ENCODE data around the gene UBR7. TPM values are rescaled to one million over a fixed set of nuclear protein-coding genes. Genes with fewer than 3 reads are reported as not detected.
"Not testable (repeated sequence)": the region's sequence is repeated elsewhere in the genome, so short reads cannot be mapped to it uniquely, and the experiment has no call there.

Gene UBR7
- total RNA-seq, 1 experiment from 2014 or later: 23.9 TPM

GRCh38 chr14:93231129-93231979, 24.3 kb downstream of the UBR7 start (continued):
- no peak for TF ChIP-seq EZH2 (IDR thresholded peaks at IDR 0.05)

- no TSS peak for BruUV-seq (replicated peaks)
- Histone ChIP-seq H2AFZ (ENCODE audit: low read depth, low read length, poor library complexity, severe bottlenecking) (no peak overlapping the region), H3K27ac (ENCODE audit: low read depth, low read length) (no peak overlapping the region)
These were observed 25.1 kb downstream of the UBR7 start for GRCh38 chr14:93232159-93232558.

GRCh38 chr14:93233078-93233477, 26.0 kb downstream of the UBR7 start:
- H3K4me3 ChIP-seq (replicated peaks in 1 of 2; ENCODE audit: low read depth in 1 of 2, low read length in 2 of 2); ATAC-seq; DNase-seq (ENCODE audit: low read depth, low spot score); H4K20me1 ChIP-seq (ENCODE audit: insufficient read depth); H3K4me1 ChIP-seq (ENCODE audit: control insufficient read depth in 1 of 2, insufficient read depth in 2 of 2, low read length in 2 of 2); POLR2A ChIA-PET; H3K9me3 ChIP-seq (ENCODE audit: control insufficient read depth in 1 of 2, insufficient read depth in 1 of 2, low read depth in 1 of 2, low read length in 2 of 2); H3K9me2 ChIP-seq (ENCODE audit: insufficient read depth); H3K27me3 ChIP-seq (ENCODE audit: insufficient read depth, low read length); H3K36me3 ChIP-seq (ENCODE audit: control insufficient read depth in 1 of 2, insufficient read depth in 2 of 2, low read length in 2 of 2); BruUV-seq (replicated peaks); H3K4me2 ChIP-seq (ENCODE audit: low read length); H3K9ac ChIP-seq (ENCODE audit: low read length); H3K79me2 ChIP-seq (ENCODE audit: insufficient read depth, low read length); intact Hi-C loops (cut with micrococcal nuclease); H2AFZ ChIP-seq (ENCODE audit: low read depth, low read length, poor library complexity, severe bottlenecking); H3K27ac ChIP-seq (ENCODE audit: low read depth, low read length): not testable (repeated sequence)
- CTCF ChIA-PET: interaction anchor here (0.8 to 1.0 kb wide), 2 partner anchors 14 to 385 kb away, joined by 3 to 4 read pairs; no protein-coding TSS in a partner anchor
- RAD21 ChIA-PET (ENCODE audit: low non-redundant PET in 1 of 2, low total read pairs in 2 of 2, uncharacterized antibody in 2 of 2, unreplicated experiment in 2 of 2): interaction anchor here in 1 of 2 experiments (0.6 kb wide), 1 partner anchor 10 kb away, joined by 3 read pairs; no protein-coding TSS in a partner anchor

More at GRCh38 chr14:93232159-93232558, 25.1 kb downstream of the UBR7 start:
- H3K9ac ChIP-seq (ENCODE audit: low read length): no peak overlapping the region
- DNase-seq (ENCODE audit: low read depth, low spot score): no peak
- H3K9me3 ChIP-seq (ENCODE audit: control insufficient read depth in 1 of 2, insufficient read depth in 1 of 2, low read depth in 1 of 2, low read length in 2 of 2): no peaks in the 10 kb centered on the region
- no peaks in the 10 kb centered on the region for H4K20me1 ChIP-seq (ENCODE audit: insufficient read depth)
- RAD21 ChIA-PET (ENCODE audit: low non-redundant PET in 1 of 2, low total read pairs in 2 of 2, uncharacterized antibody in 2 of 2, unreplicated experiment in 2 of 2): no interaction called here
- no peak for ATAC-seq
- no peaks in the 10 kb centered on the region for H3K79me2 ChIP-seq (ENCODE audit: insufficient read depth, low read length)
- CTCF ChIA-PET: interaction anchor here (0.8 kb wide), 1 partner anchor 305 kb away, joined by 3 read pairs; no protein-coding TSS in a partner anchor
- POLR2A ChIA-PET: no interaction called here
- no peaks in the 10 kb centered on the region for H3K9me2 ChIP-seq (ENCODE audit: insufficient read depth)
- H3K4me3 ChIP-seq (replicated peaks in 1 of 2; ENCODE audit: low read depth in 1 of 2, low read length in 2 of 2): no peak overlapping the region
- no peak overlapping the region for H3K4me2 ChIP-seq (ENCODE audit: low read length)
- H3K27me3 ChIP-seq (ENCODE audit: insufficient read depth, low read length): no peaks in the 10 kb centered on the region
- intact Hi-C loops (cut with micrococcal nuclease): no loop called here
- H3K36me3 ChIP-seq (ENCODE audit: control insufficient read depth in 1 of 2, insufficient read depth in 2 of 2, low read length in 2 of 2): peaks cover 8 to 10% of the 10 kb centered on the region in 2 experiments; a peak in 2 of 4 replicates
- no peaks in the 10 kb centered on the region; a peak in 1 of 4 replicates for H3K4me1 ChIP-seq (ENCODE audit: control insufficient read depth in 1 of 2, insufficient read depth in 2 of 2, low read length in 2 of 2)
- no peak for TF ChIP-seq ATF3 (IDR thresholded peaks at IDR 0.05)
- no peak for TF ChIP-seq REST (IDR thresholded peaks at IDR 0.05; ENCODE audit: low read depth)
